GM12801 (cell line): ENCODE results near the gene LDLRAD4.

Experiments
- TF ChIP-seq, protein P1 (sequence below): IDR thresholded peaks from one replicate; pipeline ENCODE4 v1.5.1; 2011; ENCODE audit warnings: control low read depth; ENCODE audit not compliant: insufficient read length; ENCODE audit errors: extremely low read depth

The LDLRAD4 gene

GRCh38 chr18:13235981-13236380, 17.4 kb downstream of the LDLRAD4 start:
- TF ChIP-seq, protein P1, sequence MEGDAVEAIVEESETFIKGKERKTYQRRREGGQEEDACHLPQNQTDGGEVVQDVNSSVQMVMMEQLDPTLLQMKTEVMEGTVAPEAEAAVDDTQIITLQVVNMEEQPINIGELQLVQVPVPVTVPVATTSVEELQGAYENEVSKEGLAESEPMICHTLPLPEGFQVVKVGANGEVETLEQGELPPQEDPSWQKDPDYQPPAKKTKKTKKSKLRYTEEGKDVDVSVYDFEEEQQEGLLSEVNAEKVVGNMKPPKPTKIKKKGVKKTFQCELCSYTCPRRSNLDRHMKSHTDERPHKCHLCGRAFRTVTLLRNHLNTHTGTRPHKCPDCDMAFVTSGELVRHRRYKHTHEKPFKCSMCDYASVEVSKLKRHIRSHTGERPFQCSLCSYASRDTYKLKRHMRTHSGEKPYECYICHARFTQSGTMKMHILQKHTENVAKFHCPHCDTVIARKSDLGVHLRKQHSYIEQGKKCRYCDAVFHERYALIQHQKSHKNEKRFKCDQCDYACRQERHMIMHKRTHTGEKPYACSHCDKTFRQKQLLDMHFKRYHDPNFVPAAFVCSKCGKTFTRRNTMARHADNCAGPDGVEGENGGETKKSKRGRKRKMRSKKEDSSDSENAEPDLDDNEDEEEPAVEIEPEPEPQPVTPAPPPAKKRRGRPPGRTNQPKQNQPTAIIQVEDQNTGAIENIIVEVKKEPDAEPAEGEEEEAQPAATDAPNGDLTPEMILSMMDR, result no peak

GRCh38 chr18:13236411-13236810, 17.9 kb downstream of the LDLRAD4 start:
- TF ChIP-seq, protein P1, result no peak

DNA sequence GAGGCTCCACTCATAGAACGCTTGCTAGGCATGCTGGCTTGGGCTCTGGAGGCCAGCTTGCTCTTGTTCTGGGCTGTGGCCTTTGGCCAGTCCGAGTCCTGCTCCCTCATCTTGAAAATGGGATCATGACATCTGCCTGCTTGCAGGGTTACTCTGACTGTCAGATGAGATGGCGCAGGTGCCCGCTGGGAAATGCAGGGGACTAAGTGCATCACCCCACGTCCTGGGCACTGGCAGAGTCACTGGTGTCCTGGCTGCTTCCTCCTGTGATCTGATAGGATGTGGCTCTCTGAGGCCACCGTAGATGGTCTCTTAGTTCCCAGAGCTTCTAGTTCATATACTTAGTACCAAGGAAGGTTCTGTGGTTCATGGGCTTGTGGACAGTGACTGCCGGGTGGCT, 18.5 kb downstream of the LDLRAD4 start:
- TF ChIP-seq, protein P1, result no peak

DNA sequence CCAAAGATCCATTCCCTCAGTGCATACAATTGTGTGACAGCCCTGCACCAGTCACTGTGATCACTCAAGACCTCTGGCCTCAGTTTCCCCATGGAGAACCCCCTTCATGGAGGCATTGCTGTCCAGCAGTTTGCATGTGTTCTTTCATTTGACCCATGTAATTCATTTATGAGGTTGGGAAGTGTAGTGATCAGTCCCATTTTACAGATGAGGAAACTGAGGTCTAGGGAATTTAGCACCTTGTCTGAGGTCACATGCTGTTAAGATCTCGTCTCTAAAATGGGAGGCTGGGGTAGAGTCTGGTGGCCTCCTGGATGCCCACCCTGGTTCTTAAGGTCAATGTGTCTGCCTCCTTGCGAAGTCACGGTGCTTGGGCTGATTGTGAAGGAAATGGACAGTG, 19.1 kb downstream of the LDLRAD4 start:
- TF ChIP-seq, protein P1, result no peak

DNA sequence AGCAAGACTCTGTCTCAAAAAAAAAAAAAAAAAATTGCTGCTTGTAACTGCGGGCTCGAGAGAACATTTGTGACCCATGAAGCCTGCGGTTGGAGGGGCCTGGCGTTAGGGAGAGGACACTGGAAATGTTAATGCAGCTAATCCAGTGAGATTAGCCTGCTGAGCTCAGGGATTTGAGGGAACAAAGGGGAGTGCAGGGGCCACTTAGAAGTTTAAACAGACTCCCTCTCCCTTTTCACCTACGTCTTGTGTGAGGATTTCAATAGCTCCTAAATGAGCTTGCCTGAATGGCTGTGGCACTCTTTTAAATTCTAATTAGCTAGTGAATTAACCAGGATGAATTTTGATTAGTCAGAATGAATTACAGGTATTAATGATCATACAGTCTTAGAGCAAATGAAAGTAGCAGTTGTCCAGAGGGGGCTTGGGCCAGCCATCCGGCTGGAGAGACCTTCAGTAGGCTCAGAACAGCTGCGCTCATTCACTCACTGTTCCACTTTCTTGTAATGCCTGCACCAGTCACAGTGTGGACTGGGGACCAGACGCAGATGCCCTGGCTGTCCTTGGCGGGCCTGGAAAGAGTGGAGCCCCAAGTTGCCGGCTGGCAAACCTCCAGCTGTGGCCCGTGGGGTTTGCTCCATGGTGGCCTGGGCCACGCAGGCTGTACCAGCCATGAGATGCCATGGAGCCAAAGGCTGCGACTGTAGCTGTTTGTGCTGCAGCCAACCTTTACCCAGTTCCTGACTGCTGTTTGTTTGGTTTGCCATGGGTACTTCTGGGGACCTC, 20.8 kb downstream of the LDLRAD4 start:
- TF ChIP-seq, protein P1, result no peak

GRCh38 chr18:13240060-13240725, 21.6 kb downstream of the LDLRAD4 start:
- TF ChIP-seq, protein P1, result no peak

DNA sequence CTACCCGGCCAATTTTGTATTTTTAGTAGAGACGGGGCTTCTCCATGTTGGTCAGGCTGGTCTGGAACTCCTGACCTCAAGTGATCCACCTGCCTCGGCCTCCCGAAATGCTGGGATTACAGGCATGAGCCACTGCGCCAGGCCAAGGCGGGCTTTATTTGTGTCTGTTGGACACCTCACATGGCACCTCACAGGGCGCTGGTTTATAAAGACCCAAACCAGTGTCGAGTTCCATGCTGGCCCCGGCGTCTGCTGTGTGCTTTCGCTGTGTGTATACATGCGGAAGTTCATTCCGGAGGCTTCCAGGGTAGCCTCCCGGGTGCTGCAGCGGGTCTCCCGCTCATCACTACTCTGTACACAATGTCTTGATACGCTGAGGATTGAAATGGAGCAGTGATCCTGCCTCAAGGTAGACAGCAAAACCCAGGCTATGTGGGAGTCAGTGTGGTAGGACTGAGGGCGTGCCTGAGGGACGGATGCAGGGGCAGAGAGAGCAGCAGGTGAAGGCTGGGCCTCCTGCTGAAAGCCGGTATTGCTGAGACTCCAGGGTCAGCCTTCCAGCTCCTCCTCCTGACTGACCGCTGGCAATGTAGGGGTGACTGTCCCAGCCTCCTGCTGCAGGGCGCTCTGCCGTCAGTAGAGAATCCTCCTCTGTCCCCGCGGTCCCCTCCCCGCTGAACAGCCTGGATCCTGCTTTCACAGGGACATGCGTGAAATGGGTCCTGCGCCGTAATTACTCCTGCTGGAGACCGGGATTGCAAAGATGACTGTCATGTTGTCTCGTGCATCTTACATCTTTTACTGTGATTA, 22.7 kb downstream of the LDLRAD4 start:
- TF ChIP-seq, protein P1, result no peak
